Dedifferentiated amniotic fluid mesenchymal stem cell (primary cell): ENCODE measurements around the gene PIK3R1.
A peak's percentile ranks its signal among the peaks of the same experiment; 100 is the strongest.

Source experiments
- DNase-seq: peaks from one replicate; pipeline ENCODE4 v3.0.0-alpha.2; 2016; ENCODE audit errors: extremely low spot score

PIK3R1 gene

GRCh38 chr5:68329554-68330255, 114.1 kb downstream of the PIK3R1 start:
- no peak for DNase-seq

DNA sequence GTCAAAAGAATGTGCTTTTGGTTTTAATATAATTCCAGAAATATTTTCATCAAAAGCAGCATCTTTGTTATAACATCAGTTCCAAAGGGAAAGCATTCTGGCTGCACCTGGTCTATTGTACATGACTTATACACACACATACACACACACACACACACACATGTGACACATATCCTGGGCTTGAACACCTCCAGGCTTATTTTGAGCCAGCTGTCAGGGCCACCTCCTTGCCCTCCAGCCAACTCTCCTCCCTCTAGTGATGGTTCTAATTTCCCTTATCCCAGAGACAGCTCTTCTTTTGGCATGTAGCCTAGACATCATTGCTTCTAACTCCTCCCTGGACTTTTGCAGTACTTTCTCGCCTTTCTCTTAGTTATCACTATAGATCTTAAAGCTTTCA, 115.0 kb downstream of the PIK3R1 start:
- no peak for DNase-seq

- DNase-seq = no peak
These were observed 115.9 kb downstream of the PIK3R1 start for GRCh38 chr5:68331192-68332079.

DNA sequence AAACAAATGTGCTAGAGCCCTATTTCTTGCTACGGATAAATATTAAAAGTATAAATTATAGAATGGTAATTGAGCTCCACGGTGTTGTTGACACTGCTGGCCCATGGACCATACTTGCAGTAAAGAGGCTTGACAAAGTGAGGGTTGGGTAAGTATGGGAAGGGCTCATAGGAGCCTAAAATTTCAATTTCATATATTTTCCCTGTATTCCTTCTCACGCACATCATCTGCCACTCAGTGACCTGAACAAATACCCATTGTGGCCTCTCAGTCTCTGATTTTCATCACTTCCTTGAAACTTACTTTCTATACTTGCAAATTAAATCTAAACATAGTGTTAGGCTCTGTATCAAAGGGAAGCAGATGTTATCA, 116.5 kb downstream of the PIK3R1 start:
- DNase-seq = no peak

DNA sequence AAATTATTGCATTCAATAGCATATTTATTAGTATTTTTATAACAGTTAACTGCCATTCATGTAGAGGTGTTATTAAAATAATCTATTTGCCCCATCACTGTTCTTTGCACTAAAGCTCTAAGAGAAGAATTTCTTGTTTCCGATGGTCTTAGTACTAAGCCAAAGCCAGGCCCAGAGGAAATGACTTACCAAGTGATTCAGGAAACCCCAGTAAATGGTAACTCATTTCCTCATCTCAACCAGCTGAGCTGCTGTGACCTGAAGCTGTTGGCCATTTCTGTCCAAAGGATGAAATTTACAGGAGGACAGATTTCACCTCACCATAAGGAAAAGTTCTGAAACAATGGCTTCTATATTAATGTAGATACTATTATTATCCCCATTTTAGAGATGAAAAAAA, 117.0 kb downstream of the PIK3R1 start:
- DNase-seq = no peak

DNA sequence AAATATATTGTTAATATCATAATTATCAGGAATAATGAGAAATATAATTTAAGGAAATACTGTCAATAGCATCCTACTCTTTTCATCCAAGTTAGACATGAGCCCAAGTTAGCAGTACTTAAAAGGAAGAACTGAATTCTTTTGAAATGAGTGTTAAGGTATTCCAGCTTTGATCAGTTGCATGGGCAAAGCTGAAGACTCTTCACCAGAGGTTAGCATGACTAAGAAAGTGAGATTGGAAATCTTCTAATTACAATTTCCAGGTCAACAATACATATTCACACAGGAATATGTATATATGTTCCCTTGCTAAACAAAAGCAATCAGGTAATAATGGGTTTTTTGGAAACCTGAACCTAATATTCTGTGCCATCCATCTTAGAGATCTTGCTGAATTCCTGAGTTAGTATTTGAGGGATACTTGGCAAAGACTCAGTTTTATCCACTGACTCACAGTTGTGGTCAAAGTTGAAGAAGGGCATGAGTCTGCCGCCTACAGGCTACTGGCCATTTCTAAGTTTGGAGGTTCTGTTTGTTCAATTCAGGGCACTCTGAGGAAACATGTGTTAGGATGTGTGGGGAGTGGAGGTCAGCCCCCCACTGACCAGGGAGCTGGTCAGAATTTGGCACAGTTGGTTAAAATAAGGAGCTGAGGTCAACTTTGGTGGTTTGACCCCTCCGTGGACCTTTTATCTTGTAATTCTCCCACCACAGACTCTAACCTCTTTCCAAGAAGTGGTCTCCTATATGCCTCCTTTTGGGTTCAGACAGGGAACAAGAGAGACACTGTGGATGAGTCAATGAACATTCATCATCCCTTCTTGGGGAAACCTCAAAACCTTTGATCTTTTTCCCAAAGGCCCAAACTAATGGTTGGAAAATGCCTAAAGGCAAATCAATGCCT, 118.3 kb downstream of the PIK3R1 start:
- no peak for DNase-seq

- DNase-seq = no peak
These were observed 119.0 kb downstream of the PIK3R1 start for GRCh38 chr5:68334553-68334886.

- no peak for DNase-seq
These were observed 119.5 kb downstream of the PIK3R1 start for GRCh38 chr5:68335075-68335474.

DNA sequence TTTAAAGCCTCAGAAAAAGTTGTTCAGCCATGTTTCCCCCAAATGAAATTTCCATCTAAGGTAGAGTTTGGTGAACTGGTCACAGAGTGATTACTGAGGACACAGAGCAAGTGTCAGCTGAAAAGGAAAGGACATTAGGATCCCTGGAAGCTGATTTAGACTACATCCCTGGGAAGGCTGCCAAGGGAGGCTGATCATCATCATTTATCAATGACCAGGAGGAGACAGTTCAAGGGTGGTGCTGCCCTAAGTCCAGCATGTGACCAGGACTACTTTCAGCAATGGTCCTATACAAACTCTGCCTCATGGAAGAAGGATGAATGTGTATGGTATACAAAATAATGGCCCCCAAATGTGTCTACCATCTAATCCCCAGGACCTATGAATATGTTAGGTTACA, 120.6 kb downstream of the PIK3R1 start:
- no peak for DNase-seq

- no peak for DNase-seq
These were observed 121.7 kb downstream of the PIK3R1 start for GRCh38 chr5:68337235-68337634.

- no peak for DNase-seq
These were observed 124.4 kb downstream of the PIK3R1 start for GRCh38 chr5:68339921-68340321.

- DNase-seq = no peak
These were observed 125.5 kb downstream of the PIK3R1 start for GRCh38 chr5:68341006-68341405.

DNA sequence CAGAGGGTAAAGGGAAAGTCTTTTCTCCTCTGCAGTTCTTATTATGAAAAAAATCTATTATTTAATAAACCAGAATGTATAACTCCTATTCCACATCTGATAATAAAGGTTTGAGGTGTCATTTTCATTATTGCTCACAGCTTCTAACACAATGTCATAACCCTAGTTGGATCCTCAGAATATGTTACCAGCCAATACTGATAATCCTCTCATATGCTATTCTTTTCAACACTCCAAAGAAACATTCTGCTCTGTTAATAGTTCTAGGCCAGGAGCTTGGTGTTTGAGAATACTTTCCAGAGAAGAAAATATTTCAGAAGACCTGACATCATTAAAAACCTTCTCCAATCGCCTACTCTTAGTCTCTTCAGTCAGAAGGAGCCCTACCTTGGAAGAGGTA, 127.1 kb downstream of the PIK3R1 start:
- DNase-seq = no peak

GRCh38 chr5:68343421-68343826, 127.9 kb downstream of the PIK3R1 start:
- DNase-seq = peak; percentile 46

DNA sequence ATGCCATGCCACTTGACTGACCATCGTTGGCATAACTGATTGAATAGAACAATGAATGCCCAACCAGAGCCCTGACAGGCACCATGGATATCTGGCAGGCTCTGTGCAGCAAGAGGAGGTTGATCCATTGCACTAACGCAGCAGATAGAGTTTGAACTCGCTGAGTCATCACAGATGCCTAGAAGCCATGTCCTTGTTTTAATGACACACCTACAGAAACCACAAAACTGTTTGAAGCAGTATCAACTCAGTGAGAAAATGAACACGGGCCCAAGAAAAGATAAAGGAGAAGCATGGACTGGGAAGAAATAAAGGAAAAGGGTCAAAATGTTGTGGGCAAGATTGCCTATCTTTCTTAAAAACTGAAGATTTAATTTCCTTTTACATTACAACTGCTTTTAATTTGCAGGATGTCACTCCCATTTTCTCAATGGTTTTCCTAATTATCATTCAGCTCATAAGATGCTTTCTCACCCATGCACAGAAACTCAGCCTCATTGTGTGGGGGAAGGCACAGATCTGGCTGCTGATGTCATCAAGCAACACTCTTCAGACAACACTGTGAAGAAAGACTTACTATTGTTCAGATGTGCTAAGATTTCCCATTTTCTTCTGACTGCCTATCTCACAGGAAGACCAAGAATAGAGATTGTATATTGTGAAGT, 129.0 kb downstream of the PIK3R1 start:
- no peak for DNase-seq

- no peak for DNase-seq
These were observed 129.6 kb downstream of the PIK3R1 start for GRCh38 chr5:68345171-68345570.

DNA sequence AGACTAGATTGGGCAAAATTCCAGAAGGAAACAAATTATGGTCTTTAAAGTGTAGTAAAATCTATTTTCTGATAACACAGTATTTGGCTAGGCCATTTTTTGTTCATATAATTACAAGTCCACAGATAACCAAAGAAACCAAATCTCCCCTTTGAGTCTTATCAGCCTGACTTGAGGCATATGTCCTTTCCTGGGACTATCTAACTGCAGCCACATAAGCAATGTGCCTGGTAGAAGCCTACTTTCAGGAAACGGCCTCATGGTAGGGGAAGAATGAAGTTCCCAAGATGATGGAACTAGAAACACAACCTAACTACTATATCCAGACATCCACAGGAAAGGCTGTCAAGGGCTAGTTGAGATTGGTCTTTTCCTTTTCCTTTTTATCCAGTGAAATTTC, 130.0 kb downstream of the PIK3R1 start:
- no peak for DNase-seq

- DNase-seq = no peak
These were observed 132.0 kb downstream of the PIK3R1 start for GRCh38 chr5:68347536-68347935.

DNA sequence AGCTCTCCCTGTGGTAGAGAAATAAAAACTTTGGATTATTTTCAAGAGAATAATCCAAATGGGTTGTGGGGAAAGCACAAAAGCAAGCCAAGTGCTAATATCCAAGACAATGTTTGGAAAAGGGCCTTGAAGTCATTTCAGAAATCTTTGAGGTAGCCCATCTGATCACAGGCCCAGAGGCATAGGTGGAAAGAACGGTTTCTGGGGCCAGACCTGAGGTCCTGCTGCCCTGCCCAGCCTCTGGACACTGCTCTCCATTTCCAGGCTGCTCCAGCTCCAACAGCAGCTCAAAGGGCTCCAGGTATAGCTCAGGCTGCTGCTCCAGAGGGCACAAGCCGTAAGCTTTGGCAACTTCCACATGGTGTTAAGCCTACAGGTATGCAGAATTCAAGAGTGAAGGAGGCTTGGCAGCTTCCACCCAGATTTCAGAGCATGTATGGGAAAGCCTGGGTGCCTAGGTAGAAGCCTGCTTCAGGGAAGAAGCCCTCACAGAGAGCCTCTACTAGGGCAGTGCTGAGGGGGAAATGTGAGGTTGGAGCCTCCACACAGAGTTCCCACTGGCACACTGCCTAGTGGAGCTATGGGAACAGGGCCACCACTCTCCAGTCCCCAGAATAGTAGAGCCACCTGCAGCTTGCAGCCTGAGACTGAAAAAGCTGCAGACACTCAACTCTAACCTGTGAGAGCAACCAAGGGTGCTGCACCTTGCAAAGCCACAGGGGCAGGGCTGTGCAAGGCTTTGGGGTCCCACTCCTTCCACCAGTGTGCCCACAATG, 133.1 kb downstream of the PIK3R1 start:
- no peak for DNase-seq

DNA sequence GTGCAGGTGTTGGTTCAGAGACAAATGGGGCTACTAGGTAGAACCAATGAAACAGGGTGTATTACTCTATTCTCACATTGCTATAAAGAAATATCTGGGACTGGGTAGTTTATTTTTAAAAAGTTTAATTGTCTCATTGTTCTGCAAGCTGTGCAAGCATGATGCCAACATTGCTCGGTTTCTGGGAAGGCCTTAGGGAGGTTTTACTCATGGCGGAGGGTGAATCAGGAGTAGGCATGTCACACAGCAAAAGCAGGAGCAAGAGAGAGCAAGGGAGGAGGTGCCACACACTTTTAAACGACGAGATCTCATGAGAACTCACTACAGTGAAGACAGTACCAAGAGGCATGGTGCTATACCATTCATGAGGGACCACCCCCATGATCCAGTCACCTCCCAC, 134.6 kb downstream of the PIK3R1 start:
- DNase-seq = no peak
